Measurements from ENCODE around the gene LRRC32. TPM values are rescaled to one million over a fixed set of nuclear protein-coding genes. Genes with fewer than 3 reads are reported as not detected.

Gene LRRC32
- polyA plus RNA-seq, 3 donors, result 1.5 TPM; not detected in 2

DNA sequence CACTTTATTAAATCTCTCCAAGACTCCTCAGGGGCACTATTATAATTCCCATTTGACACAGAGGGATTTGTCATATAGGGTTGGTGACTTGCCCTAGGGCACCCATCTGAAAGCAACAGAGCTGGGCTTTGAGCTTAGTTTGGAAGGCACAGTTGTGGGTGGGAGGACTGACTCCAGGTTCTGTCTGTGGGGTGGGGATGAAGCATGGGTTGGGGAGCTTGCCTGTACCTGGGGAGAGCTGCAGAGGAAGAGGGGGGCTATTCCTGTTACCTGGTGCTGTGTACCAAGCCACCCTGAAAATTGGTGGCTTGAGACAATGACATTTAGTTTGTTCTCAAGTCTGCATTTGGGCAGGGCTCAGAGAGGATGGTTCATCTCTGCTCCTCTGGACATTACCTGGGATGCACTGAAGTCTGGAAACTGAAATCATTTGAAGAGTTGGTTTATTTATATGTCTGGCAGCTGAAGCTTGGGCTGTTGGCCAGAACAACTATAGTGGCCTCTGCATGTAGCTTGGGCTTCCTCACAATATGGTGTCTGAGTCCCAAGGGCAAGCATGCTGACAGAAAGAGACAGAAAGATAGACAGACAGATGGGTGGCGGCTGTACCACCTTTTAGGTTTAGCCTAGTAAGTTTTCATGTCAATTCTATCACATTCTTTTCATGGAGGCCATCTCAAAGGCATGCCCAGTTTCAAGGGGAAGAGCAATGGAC, 44.9 kb downstream of the LRRC32 start:
- Histone ChIP-seq H3K27ac (ENCODE audit: low read depth in 1 of 2, low read length in 2 of 2) (no peak overlapping the region), H3K27me3 (ENCODE audit: control insufficient read depth in 2 of 2, insufficient read depth in 2 of 2, low read length in 2 of 2) (peaks cover 0 to 3% of the 10 kb centered on the region in 2 donors), H3K4me3 (replicated peaks in 1 of 3; ENCODE audit: low read depth in 2 of 3, low read length in 3 of 3) (no peak overlapping the region), H3K4me1 (ENCODE audit: control insufficient read depth in 1 of 2, insufficient read depth in 2 of 2, low read length in 2 of 2) (peaks cover 39 to 44% of the 10 kb centered on the region in 2 donors), H3K9me3 (replicated peaks in 1 of 2; ENCODE audit: control insufficient read depth in 1 of 2, insufficient read depth in 1 of 2, low read length in 2 of 2) (peaks cover 12 to 14% of the 10 kb centered on the region in 2 donors), H3K36me3 (replicated peaks in 1 of 2; ENCODE audit: control insufficient read depth in 1 of 2, insufficient read depth in 2 of 2, low read length in 2 of 2) (no peaks in the 10 kb centered on the region), H3K9ac (ENCODE audit: insufficient read depth, low read length, poor library complexity, severe bottlenecking) (no peak overlapping the region), H3K4me2 (replicated peaks; ENCODE audit: extremely low read depth, low read length, poor library complexity, severe bottlenecking) (no peak overlapping the region), H2AFZ (ENCODE audit: insufficient read depth, low read depth, low read length, poor library complexity, severe bottlenecking) (no peak overlapping the region), H3K79me2 (ENCODE audit: insufficient read depth, low read length) (no peaks in the 10 kb centered on the region), H4K20me1 (ENCODE audit: insufficient read depth, low read length) (no peaks in the 10 kb centered on the region)
- intact Hi-C loops (cut with micrococcal nuclease), result no loop called here
- Mint-ChIP-seq H3K4me3 (peak overlapping the region in 1 of 2 donors; percentile 78), H3K27me3 (ENCODE audit: low read depth in 3 of 3) (peaks cover 19 to 42% (median 29%) of the 10 kb centered on the region in 3 donors), H3K9me3 (peaks cover 9 to 22% (median 17%) of the 10 kb centered on the region in 7 donors), H3K27ac (peak overlapping the region in 4 of 7 donors; percentile 70 to 97 (median 82)), H3K36me3 (peaks cover 14 to 24% of the 10 kb centered on the region in 2 donors), H3K4me1 (peaks cover 49% of the 10 kb centered on the region)
- TF ChIP-seq, protein P1, sequence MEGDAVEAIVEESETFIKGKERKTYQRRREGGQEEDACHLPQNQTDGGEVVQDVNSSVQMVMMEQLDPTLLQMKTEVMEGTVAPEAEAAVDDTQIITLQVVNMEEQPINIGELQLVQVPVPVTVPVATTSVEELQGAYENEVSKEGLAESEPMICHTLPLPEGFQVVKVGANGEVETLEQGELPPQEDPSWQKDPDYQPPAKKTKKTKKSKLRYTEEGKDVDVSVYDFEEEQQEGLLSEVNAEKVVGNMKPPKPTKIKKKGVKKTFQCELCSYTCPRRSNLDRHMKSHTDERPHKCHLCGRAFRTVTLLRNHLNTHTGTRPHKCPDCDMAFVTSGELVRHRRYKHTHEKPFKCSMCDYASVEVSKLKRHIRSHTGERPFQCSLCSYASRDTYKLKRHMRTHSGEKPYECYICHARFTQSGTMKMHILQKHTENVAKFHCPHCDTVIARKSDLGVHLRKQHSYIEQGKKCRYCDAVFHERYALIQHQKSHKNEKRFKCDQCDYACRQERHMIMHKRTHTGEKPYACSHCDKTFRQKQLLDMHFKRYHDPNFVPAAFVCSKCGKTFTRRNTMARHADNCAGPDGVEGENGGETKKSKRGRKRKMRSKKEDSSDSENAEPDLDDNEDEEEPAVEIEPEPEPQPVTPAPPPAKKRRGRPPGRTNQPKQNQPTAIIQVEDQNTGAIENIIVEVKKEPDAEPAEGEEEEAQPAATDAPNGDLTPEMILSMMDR (IDR thresholded peaks at IDR 0.05), result no peak
- DNase-seq, result no peak
- WGBS (ENCODE audit: insufficient coverage), result no CpG with 5 or more reads among the region's 1 CpG

DNA sequence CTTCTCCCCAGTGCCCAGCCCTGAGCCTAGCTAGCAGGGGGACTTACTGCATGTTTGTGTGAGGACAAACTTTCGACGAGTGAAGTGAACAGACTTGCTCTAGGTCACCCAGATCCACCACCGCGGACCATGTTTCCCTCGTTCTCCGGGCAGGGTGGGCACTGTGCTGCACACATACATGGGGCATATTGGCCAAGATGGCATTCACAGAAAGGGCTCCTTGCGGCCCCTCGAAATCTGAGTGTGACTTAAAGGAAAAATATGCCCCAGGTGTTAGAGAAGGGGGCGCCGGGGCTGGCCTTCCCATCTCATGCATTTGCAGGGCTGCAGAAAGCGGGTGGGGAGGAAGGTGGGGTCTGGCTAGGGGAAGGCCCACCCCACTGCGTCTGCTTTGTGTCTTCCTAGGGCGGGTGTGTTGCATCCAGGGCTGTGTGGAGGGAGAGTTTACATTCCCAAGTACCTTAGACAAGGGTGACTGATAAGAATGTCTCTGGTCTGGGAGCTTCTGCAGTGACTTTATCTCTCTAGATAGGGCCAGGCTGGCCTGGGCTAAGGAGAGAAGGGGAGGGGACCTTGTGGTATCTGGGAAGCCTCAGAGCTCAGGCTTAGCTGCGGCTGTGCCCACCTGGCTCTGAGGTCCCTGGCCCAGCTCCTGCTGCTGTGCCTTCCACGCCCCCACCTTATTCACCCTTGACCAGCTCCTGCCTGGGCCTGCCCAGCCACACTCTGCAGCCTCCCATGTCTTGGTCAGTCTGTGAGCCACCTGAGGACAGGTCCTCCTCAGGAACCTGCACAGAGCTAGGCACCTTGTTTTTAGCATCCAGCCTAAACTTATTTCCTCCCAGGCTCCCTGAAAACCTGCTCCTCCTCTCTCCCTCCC, 45.8 kb downstream of the LRRC32 start:
- no peak overlapping the region for H3K9ac ChIP-seq (ENCODE audit: insufficient read depth, low read length, poor library complexity, severe bottlenecking)
- H2AFZ ChIP-seq (ENCODE audit: insufficient read depth, low read depth, low read length, poor library complexity, severe bottlenecking), result no peak overlapping the region
- H3K27ac Mint-ChIP-seq, result peak overlapping the region in 4 of 7 donors; percentile 1 to 85 (median 39)
- H4K20me1 ChIP-seq (ENCODE audit: insufficient read depth, low read length), result no peaks in the 10 kb centered on the region
- DNase-seq, result no peak
- no peaks in the 10 kb centered on the region for H3K36me3 ChIP-seq (replicated peaks in 1 of 2; ENCODE audit: control insufficient read depth in 1 of 2, insufficient read depth in 2 of 2, low read length in 2 of 2)
- no peak overlapping the region for H3K27ac ChIP-seq (ENCODE audit: low read depth in 1 of 2, low read length in 2 of 2)
- H3K9me3 ChIP-seq (replicated peaks in 1 of 2; ENCODE audit: control insufficient read depth in 1 of 2, insufficient read depth in 1 of 2, low read length in 2 of 2), result peaks cover 12 to 14% of the 10 kb centered on the region in 2 donors
- no peak overlapping the region for H3K4me3 ChIP-seq (replicated peaks in 1 of 3; ENCODE audit: low read depth in 2 of 3, low read length in 3 of 3)
- over 99% methylated on average over 12 of the region's 15 CpGs for WGBS (ENCODE audit: insufficient coverage)
- peaks cover 14 to 19% of the 10 kb centered on the region in 2 donors for H3K36me3 Mint-ChIP-seq
- intact Hi-C loops (cut with micrococcal nuclease), result no loop called here
- H3K4me1 Mint-ChIP-seq, result peaks cover 40% of the 10 kb centered on the region
- H3K4me1 ChIP-seq (ENCODE audit: control insufficient read depth in 1 of 2, insufficient read depth in 2 of 2, low read length in 2 of 2), result peaks cover 30 to 35% of the 10 kb centered on the region in 2 donors
- peak overlapping the region in 1 of 2 donors; percentile 78 for H3K4me3 Mint-ChIP-seq
- peaks cover 9 to 22% (median 17%) of the 10 kb centered on the region in 7 donors for H3K9me3 Mint-ChIP-seq
- TF ChIP-seq, protein P1 (IDR thresholded peaks at IDR 0.05), result no peak
- no peaks in the 10 kb centered on the region for H3K79me2 ChIP-seq (ENCODE audit: insufficient read depth, low read length)
- no peak overlapping the region for H3K4me2 ChIP-seq (replicated peaks; ENCODE audit: extremely low read depth, low read length, poor library complexity, severe bottlenecking)
- peaks cover 0 to 3% of the 10 kb centered on the region in 2 donors for H3K27me3 ChIP-seq (ENCODE audit: control insufficient read depth in 2 of 2, insufficient read depth in 2 of 2, low read length in 2 of 2)
- H3K27me3 Mint-ChIP-seq (ENCODE audit: low read depth in 3 of 3), result peaks cover 19 to 43% (median 29%) of the 10 kb centered on the region in 3 donors

All from CD14-positive monocyte (primary cell).